ENCODE results near the gene PARD3. TPM values are rescaled to one million over a fixed set of nuclear protein-coding genes. Genes with fewer than 3 reads are reported as not detected.

PARD3 gene
- polyA plus RNA-seq, 2 of the 4 experiments (the other 2 are of a cell fraction): 110 to 200 TPM

GRCh38 chr10:34773636-34774630 lies 41.2 kb downstream of the PARD3 start:
- H3K4me2 ChIP-seq: no peak overlapping the region
- DNase-seq (ENCODE audit: low read depth in 1 of 2, low spot score in 1 of 2) (no peak), ATAC-seq (no peak), FAIRE-seq (no peak)
- ChIA-PET POLR2A (no interaction called here), CTCF (no interaction called here)
- H3K4me1 ChIP-seq: peaks cover 25% of the 10 kb centered on the region
- no peak overlapping the region for H3K27ac ChIP-seq
- no peak overlapping the region for H3K4me3 ChIP-seq
- no peak for TF ChIP-seq RAD21 (conservative IDR thresholded peaks at IDR 0.05 in 1 of 2, IDR thresholded peaks at IDR 0.05 in 1 of 2)
- no peak for TF ChIP-seq RCOR1 (IDR thresholded peaks at IDR 0.05; ENCODE audit: low read depth, low read length)
- TF ChIP-seq HMGXB4 (CRISPR knock-in tag; IDR thresholded peaks at IDR 0.05; ENCODE audit: borderline replicate concordance): no peak
- TF ChIP-seq CBX2 (IDR thresholded peaks at IDR 0.05; ENCODE audit: borderline replicate concordance, low read depth): no peak
- no peak for TF ChIP-seq HOXB5 (CRISPR knock-in tag; IDR thresholded peaks at IDR 0.05)
- TF ChIP-seq MAZ (IDR thresholded peaks at IDR 0.05; ENCODE audit: borderline replicate concordance, low read depth, low read length): no peak
- TF ChIP-seq CTCF (IDR thresholded peaks at IDR 0.05): no peak
- no peak for TF ChIP-seq CHD4 (IDR thresholded peaks at IDR 0.05; ENCODE audit: borderline replicate concordance)
- TF ChIP-seq TP53 (CRISPR knock-in tag; IDR thresholded peaks at IDR 0.05): no peak
- TF ChIP-seq JUNB (IDR thresholded peaks at IDR 0.05): no peak
- no peak for TF ChIP-seq KDM5A (IDR thresholded peaks at IDR 0.05)
- no peak for TF ChIP-seq HEYL (CRISPR knock-in tag; IDR thresholded peaks at IDR 0.05)
- TF ChIP-seq HOXB13 (CRISPR knock-in tag; IDR thresholded peaks at IDR 0.05; ENCODE audit: low read depth): no peak
- no peak for TF ChIP-seq ZFP36 (IDR thresholded peaks at IDR 0.05; ENCODE audit: borderline replicate concordance, partially characterized antibody)
- TF ChIP-seq JUN (IDR thresholded peaks at IDR 0.05): no peak
- TF ChIP-seq USF2 (IDR thresholded peaks at IDR 0.05): no peak
- H3K9me3 ChIP-seq: no peaks in the 10 kb centered on the region
- WGBS (ENCODE audit: missing lambda C conversion rate): 80% methylated on average over 4 of the region's 4 CpGs

GRCh38 chr10:34771525-34771924 lies 43.6 kb downstream of the PARD3 start:
- ChIA-PET CTCF (interaction anchor here (1.0 to 1.1 kb wide), 2 partner anchors 9 to 38 kb away, joined by 3 read pairs; no protein-coding TSS in a partner anchor), POLR2A (no interaction called here)
- FAIRE-seq: no peak
- 89% methylated on average over 4 of the region's 4 CpGs for WGBS (ENCODE audit: missing lambda C conversion rate)
- Histone ChIP-seq H3K27ac (no peak overlapping the region), H3K4me2 (no peak overlapping the region), H3K4me3 (no peak overlapping the region), H3K9me3 (no peaks in the 10 kb centered on the region), H3K4me1 (peaks cover 27% of the 10 kb centered on the region)
- ATAC-seq: no peak
- no peak for TF ChIP-seq NR3C1 (IDR thresholded peaks at IDR 0.05)
- no peak for TF ChIP-seq EHMT2 (IDR thresholded peaks at IDR 0.05; ENCODE audit: low read depth)
- no peak for TF ChIP-seq MYC (IDR thresholded peaks at IDR 0.05; ENCODE audit: borderline replicate concordance, low read length)
- no peak for TF ChIP-seq CBX8 (IDR thresholded peaks at IDR 0.05)
- no peak for TF ChIP-seq RNF2 (IDR thresholded peaks at IDR 0.05; ENCODE audit: borderline replicate concordance, low read depth)
- no peak for TF ChIP-seq TP53 (CRISPR knock-in tag; IDR thresholded peaks at IDR 0.05)
- TF ChIP-seq POLR2A (IDR thresholded peaks at IDR 0.05; ENCODE audit: low read length): no peak
- no peak for TF ChIP-seq ZSCAN20 (CRISPR knock-in tag; IDR thresholded peaks at IDR 0.05)
- no peak for TF ChIP-seq EHF (CRISPR knock-in tag; IDR thresholded peaks at IDR 0.05)
- no peak for TF ChIP-seq HOXB13 (CRISPR knock-in tag; IDR thresholded peaks at IDR 0.05; ENCODE audit: low read depth)
- no peak for TF ChIP-seq HEYL (CRISPR knock-in tag; IDR thresholded peaks at IDR 0.05)
- TF ChIP-seq SREBF2 (IDR thresholded peaks at IDR 0.05): no peak
- no peak for TF ChIP-seq POLR2AphosphoS2 (conservative IDR thresholded peaks at IDR 0.05; ENCODE audit: low read length)
- no peak for DNase-seq (ENCODE audit: low read depth in 1 of 2, low spot score in 1 of 2)

All from A549 (cell line).